K562 treated with DMSO at 1 percent for 12 hours (cell line): ENCODE measurements around the gene CADPS2. TPM values are rescaled to one million over a fixed set of nuclear protein-coding genes. Genes with fewer than 3 reads are reported as not detected.

Experiments used
- total RNA-seq: library from RNA; unstranded; fragments of 300-600 nt; gene quantifications from 2 replicates; pipeline ENCODE4 v1.2.3, GENCODE V29; 2022; ENCODE audit not compliant: insufficient read depth

Gene CADPS2
- 0.25 and 1.4 TPM in 2 replicates for total RNA-seq

GRCh38 chr7:122886357-122887081 lies at the start of gene CADPS2:
Gene CADPS2, minus strand, starts transcription at chr7:122886460. Its CDS starts 123 bp downstream, at chr7:122886337.

DNA sequence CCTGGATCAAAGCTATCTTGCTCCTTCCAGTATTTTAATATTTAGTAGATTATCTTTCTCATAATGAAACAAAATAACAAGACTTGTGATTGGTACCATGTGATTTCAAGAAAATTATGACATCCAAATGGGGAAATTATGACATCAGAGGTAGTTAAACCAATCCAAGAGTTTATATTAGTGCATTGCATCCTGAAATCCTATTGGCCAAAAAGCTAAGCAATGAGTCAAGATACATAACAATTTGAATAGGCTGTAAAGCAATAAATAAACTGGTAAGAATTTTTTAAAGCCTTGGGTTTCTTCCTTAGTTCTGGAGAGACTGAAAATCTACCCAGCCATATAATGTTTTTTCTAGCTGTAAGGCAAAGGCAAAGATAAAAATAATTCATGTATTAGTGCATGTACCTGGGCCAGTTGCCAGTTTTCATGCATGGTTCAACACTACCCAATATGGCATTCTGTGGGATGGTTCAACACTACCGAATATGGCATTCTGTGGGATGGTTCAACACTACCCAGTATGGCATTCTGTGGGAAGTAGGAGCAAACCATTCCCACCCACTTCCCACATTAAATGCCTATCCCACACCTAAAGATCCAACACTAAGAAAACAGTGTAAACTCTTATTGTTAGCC lies 183.3 kb downstream of the CADPS2 start, which contains the start of gene RNF148:
Gene RNF148, minus strand, starts transcription at position 51 of the 639 bp plus-strand sequence. CDS start 172 bp downstream, outside the sequence.

DNA sequence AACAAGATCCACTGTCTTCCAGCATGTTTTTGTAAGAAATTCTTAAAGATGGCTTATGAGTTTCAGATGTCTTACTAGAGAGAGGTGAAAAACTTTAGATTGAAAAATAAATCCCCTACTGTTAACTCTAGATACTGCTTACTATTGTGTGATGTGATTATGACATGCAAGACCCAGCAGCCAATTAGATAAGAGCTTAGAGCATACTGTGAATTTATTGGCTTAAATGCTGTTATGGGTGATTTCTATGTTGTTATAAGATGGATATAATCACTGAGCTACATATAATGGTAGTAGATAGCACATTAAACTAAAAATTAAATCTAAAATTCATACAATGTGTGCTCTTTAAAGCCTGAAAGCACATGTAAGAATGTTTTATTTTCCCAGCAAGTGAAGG lies 187.2 kb downstream of the CADPS2 start, which contains the start of gene RNF133:
Gene RNF133, minus strand, starts transcription at position 101 of the 400 bp plus-strand sequence. CDS start 199 bp downstream, outside the sequence.

GRCh38 chr7:122304319-122304975 lies 581.8 kb downstream of the CADPS2 start, which contains the start of gene FEZF1:
Gene FEZF1, minus strand, starts transcription at chr7:122304750. Its CDS starts 313 bp downstream, at chr7:122304437.

Other genes with a start within 250 kb of the CADPS2 start
- not detected in 2 replicates for gene RNF133, start 187.3 kb downstream of the CADPS2 start, total RNA-seq
- gene RNF148, start 183.5 kb downstream of the CADPS2 start, total RNA-seq = not detected in 2 replicates
- gene TAS2R16, start 109.2 kb upstream of the CADPS2 start, total RNA-seq = not detected in 2 replicates